Dermis blood vessel endothelial cell (primary cell): ENCODE data around the gene ERICH4. TPM values are rescaled to one million over a fixed set of nuclear protein-coding genes. Genes with fewer than 3 reads are reported as not detected.
"Not testable (repeated sequence)": the region's sequence is repeated elsewhere in the genome, so short reads cannot be mapped to it uniquely, and the experiment has no call there.

Source experiments
- DNase-seq: peaks from one replicate; pipeline ENCODE4 v3.0.0; 2010
- total RNA-seq: library from RNA; depleted of rRNA; stranded (reverse); fragments of >200 nt; gene quantifications from 2 replicates; pipeline ENCODE4 v1.2.3, GENCODE V29; 2014

The ERICH4 gene
- total RNA-seq, 1 donor from 2014 or later, result not detected

- peak; percentile 96 for DNase-seq
Measured at GRCh38 chr19:41478875-41479756, 36.2 kb downstream of the ERICH4 start.

GRCh38 chr19:41479757-41480191, 36.8 kb downstream of the ERICH4 start:
- peak; percentile 98 for DNase-seq

DNA sequence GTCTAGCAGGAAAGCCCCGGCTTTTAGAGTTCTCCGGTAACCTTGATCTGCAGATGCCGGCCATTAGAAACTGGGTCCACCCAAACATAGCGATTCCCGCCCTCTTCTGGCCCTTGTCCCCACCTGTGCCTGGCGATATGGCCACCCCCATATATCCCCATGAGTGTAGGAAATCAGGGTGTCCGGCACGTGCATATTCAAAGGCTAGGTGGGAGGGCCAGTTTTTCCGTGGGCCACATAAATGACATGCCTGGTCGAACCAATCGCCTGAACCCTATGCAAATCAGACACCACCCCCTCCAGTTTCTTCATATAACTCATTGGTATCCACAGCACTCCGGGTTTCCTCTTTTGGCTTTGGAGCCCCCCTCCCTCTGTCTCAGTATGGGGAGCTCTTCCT, 37.4 kb downstream of the ERICH4 start:
- DNase-seq, result peak; percentile 88

- DNase-seq, result no peak
Measured at GRCh38 chr19:41484822-41485221, 41.9 kb downstream of the ERICH4 start.

DNA sequence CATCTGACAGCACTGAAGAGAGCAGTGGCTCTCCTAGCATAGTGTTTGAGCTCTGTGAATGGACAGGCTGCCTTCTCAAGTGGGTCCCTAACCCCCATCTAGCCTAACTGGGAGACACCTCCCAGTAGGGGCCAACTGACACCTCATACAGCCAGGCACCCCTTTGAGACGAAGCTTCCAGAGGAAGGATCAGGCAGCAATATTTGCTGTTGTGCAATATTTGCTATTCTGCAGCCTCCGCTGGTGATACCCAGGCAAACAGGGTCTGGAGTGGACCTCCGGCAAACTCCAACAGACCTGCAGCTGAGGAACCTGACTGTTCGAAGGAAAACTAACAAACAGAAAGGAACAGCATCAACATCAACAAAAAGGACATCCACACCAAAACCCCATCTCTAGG, 44.0 kb downstream of the ERICH4 start:
- not testable (repeated sequence) for DNase-seq

DNA sequence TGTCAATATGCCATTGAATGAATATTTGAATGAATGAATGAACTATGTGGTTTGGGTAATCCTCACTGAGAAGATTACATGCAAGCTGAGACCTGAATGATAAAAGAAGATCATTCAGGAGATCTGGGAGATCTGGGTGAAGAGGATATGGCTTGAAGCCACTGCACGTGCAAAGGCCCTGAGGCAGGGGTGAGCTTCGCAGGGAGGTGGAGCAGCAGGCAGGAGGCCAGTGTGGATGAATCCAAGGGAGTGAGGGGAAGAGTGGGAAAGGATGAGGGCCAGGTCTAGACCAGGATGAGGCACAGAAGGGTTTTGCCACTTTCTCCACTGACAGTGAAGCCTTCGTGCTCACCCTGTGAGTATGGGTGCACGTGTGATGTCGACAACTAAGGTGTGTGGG, 49.9 kb downstream of the ERICH4 start:
- DNase-seq, result no peak

Other genes with a start within 250 kb of the ERICH4 start
- 0.68 and 0.88 TPM in 2 replicates for gene CYP2S1, start 249.9 kb upstream of the ERICH4 start, total RNA-seq
- 11.2 and 90.9 TPM in 2 replicates for gene AXL, start 223.9 kb upstream of the ERICH4 start, total RNA-seq
- gene HNRNPUL1, start 178.8 kb upstream of the ERICH4 start, total RNA-seq, result 63.3 and 171 TPM in 2 replicates
- gene CCDC97, start 133.0 kb upstream of the ERICH4 start, total RNA-seq, result 7.5 and 13.2 TPM in 2 replicates
- 19.4 and 74.5 TPM in 2 replicates for gene TGFB1, start 89.2 kb upstream of the ERICH4 start, total RNA-seq
- 6.8 and 7.9 TPM in 2 replicates for gene B9D2, start 79.0 kb upstream of the ERICH4 start, total RNA-seq
- 4.7 and 9.2 TPM in 2 replicates for gene TMEM91, start 66.6 kb upstream of the ERICH4 start, total RNA-seq
- gene EXOSC5, start 45.8 kb upstream of the ERICH4 start, total RNA-seq, result 8.8 and 11.9 TPM in 2 replicates
- 36.9 and 69.8 TPM in 2 replicates for gene BCKDHA, start 45.3 kb upstream of the ERICH4 start, total RNA-seq
- 1.8 and 2.6 TPM in 2 replicates for gene B3GNT8, start 15.8 kb upstream of the ERICH4 start, total RNA-seq
- gene DMAC2, start 3.2 kb upstream of the ERICH4 start, total RNA-seq, result 55.0 and 77.7 TPM in 2 replicates
- gene CEACAM21, start 133.0 kb downstream of the ERICH4 start, total RNA-seq, result 3.2 and 9.4 TPM in 2 replicates
- gene CEACAM4, start 183.9 kb downstream of the ERICH4 start, total RNA-seq, result not detected in 2 replicates
- 0.17 TPM in 1 of 2 replicates, not detected in the other for gene CEACAM7, start 245.1 kb downstream of the ERICH4 start, total RNA-seq